HG03039 (cell line): ENCODE results near the gene ODC1.
A peak's percentile ranks its signal among the peaks of the same experiment; 100 is the strongest.

Experiments used
- ATAC-seq: cut with Tn5 transposase; IDR thresholded peaks from one replicate; pipeline ENCODE4 v1.9.1; 2021; ENCODE audit warnings: mild to moderate bottlenecking, moderate library complexity; ENCODE audit not compliant: unreplicated experiment

ODC1 gene

GRCh38 chr2:10419553-10420257, 28.4 kb downstream of the ODC1 start:
- no peak for ATAC-seq

DNA sequence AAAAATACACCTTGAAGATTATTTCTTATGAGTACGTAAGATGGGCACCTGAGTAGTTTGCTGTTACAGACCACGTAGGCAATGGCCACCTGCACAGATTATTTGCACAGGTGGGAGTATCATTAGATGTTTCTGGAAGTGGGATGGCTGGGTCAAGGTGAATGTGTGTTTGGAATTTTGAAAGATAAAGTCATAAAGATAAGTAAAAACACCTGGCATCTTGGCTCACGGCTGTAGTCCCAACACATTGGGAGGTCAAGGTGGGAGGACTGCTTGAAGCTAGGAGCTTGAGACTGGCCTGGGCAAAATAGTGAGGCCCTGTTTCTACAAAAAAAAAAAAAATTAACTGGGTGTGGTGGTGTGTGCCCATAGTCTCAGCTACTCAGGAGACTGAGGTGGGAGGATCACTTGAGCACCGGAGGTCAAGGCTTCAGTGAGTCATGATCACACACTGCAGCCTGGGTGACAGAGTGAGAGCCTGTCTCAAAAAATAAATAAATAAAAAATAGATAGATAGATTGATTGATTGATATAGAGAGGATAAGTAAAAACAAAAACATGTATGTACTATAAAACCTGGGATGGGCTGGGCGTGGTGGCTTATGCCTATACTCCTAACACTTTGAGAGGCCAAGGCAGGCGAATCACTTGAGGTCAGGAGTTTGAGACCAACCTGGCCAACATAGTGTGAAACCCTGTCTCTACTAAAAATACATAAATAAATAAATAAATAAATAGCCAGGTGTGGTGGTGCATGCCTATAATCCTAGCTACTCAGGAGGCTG, 30.4 kb downstream of the ODC1 start:
- ATAC-seq: no peak

DNA sequence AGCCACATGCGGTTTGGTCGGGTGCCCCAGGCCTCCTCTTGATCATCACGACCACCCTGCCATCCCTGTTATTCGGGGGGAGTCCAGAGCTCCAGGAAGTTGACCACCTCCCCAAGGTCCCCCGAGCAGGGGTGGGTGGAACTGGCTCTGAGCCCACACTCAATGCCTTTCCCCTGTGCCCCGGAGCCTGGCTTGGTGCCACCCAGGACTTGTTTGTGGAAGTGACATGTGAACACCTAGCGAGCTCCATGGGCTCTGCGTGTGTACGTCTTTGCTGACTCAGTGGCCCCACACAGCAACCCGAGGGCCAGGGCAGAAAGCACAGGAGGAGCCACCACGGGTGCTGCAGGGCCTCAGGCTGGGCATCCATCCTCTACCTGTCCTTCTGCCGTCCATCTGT, 32.5 kb downstream of the ODC1 start:
- no peak for ATAC-seq

DNA sequence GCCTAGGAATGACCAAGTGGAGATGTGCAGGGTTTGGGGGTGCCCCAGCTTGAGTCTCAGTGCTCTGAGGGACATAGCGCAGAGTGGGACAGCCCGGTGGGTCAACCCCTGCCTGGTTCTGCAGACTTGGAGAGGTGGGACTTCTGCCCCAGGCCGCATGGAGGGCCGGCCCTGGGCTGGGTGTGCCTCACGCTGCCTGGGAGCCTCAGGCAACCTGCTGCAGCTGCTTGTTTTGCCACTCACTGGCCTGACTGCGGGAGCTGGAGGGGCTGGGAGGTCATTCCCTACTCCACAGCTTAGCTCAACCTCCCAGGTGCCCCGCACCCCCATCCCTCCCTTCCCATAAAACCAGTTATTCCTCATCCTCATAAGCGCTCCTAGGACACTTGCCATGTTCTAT, 33.1 kb downstream of the ODC1 start:
- no peak for ATAC-seq

- ATAC-seq: no peak
These were observed 33.5 kb downstream of the ODC1 start for GRCh38 chr2:10414591-10414990.

GRCh38 chr2:10413991-10414451, 34.1 kb downstream of the ODC1 start:
- ATAC-seq: no peak

- ATAC-seq: no peak
These were observed 34.6 kb downstream of the ODC1 start for GRCh38 chr2:10413503-10413902.

GRCh38 chr2:10412380-10412779, 35.7 kb downstream of the ODC1 start:
- peak; percentile 39 for ATAC-seq

DNA sequence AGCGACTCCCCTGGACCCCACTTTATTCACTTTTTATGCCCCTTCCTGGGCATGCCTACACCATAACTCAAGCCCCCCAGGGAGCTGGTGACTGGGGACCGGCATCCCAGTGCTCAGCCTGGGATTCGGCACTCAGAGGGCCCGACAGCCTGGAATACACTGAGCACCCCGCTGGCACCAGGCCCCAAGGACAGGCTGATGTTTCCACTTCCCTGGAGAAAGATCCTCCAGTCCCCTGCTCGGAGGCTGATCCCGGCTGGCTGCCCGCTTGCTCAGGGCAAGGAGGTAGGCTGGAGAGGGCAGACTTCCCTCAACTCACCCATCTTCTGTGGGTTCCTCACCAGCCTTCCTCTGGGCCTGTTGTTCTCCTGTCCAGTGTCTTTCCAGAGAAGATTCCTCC, 36.6 kb downstream of the ODC1 start:
- ATAC-seq: no peak

DNA sequence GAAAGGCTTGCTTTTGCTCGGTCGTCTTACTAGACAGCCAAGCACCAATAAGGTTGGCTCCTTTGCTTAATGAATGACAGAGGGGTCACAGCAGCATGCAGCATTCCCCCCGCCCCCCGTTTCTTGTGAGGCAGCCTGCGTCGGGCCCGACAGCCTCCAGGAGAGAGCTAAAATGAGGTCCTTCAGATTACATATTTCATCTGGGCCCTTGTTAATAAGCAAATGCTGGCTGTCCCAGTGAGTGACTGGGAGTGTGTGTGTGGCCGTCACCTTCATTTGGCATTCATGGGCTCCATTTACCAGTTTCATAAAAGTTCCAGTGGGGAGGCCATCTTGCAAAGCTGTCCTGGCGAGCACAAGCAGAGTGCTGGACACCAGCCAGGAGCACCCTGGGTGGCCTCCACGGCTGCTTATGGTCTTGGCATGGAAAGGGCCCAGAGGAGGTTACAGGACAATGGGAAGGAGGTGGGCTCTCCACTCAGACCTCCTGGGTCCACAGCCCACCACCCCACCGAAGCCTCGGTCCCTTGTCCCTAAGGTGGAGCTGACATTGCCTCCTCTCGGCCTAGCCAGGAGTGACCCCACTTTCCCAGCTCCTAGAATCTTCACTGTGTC, 37.2 kb downstream of the ODC1 start:
- ATAC-seq: no peak

DNA sequence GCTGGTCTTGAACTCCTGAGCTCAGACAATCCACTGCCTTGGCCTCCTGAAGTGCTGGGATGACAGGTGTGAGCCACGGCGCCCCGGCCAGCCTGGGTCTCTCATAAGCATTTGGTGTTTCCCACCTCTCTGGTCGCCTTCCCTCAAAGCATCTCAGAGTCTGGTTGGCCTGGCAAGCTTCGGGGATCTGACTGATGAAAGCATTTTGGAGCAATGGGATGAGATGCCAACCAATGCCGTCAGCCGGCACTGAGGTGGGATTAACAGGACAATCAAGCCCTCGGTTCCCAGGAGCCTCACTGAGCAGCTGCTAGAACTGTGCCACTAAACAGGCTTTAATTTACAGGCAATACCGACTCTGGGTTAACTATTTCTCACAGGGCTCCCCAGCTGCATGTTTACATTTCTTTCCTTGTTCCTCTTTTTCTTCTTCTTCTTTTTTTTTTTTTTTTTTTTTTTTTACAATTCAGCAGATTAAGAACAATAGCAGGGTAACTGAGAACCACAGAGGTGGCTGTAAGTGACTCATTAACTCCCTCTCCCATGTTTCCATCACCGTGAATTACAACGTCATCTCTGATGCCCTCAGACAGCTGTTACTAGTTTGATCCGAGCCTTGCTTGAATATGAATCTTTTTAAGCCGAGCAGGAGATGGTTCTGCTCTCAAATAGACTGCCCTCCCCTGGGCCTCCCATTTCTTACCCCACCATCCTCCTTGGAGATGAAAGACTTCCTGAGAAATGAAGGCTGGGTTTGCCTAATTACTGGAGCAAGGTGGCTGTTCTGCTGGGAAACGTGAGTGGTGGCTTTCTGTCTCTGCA, 37.9 kb downstream of the ODC1 start:
- ATAC-seq: peak; percentile 32

DNA sequence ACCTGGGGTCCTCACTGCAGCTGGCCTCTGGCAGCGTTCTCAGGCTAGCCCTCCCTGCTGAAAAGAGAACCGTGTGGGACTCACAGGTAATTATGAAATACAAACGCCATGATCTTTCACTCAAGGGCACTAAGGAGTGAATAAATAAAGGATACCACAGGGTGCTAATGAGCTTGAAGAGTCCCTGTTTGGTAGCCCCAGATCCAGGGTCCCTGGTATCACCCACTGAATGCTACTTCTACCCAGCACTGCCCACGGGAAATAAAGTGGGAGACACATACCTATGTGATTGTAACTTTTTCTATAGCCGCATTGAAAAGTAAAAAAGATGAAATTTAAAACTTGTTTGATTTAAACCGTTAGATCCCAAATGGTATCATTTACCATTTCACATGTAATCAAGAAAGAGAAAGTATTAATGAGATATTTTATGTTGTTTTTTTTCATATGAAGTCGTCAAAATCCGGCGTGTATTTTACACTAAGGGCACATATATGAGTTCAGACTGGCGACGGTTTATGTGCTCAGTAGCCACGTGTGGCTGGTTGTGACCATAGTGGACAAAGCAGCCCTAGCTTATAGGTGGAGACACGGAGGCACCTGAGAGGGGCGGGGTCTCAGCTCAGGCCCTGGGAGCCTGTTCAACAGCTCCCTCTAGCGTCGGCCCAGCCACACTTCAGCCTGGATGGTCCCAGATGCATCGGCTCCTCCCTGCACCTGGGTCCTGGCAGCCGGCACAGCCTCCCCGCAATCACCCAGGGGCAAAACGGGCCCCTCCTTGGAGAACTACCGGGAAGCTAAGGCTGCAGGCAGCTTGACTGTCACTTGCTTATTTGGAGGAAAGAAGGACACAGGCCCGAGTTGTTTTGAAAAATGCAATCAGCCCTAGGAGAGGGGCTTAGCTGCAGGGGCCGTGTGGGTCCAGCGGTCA, 39.2 kb downstream of the ODC1 start:
- peak; percentile 47 for ATAC-seq

GRCh38 chr2:10407841-10408648, 40.1 kb downstream of the ODC1 start:
- ATAC-seq: no peak

DNA sequence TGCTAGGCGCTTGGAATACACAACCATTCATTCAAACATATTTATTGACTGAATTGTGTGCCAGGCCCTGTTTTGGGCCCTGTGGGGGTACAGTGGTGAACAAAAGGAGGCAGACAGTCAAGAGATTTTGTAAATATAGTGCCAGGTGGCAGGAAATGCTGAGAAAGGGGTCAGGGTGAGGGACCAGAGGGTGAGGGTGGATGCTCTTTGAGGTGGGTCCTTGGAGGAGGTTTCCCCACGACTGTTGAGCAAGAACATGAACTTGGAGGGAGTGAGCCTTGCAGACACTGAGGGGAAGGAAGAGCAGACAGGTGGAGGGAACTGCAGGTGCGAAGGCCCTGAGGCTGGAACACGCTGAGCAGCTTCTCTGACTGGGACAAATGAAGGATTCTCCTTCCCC, 40.7 kb downstream of the ODC1 start:
- ATAC-seq: no peak

DNA sequence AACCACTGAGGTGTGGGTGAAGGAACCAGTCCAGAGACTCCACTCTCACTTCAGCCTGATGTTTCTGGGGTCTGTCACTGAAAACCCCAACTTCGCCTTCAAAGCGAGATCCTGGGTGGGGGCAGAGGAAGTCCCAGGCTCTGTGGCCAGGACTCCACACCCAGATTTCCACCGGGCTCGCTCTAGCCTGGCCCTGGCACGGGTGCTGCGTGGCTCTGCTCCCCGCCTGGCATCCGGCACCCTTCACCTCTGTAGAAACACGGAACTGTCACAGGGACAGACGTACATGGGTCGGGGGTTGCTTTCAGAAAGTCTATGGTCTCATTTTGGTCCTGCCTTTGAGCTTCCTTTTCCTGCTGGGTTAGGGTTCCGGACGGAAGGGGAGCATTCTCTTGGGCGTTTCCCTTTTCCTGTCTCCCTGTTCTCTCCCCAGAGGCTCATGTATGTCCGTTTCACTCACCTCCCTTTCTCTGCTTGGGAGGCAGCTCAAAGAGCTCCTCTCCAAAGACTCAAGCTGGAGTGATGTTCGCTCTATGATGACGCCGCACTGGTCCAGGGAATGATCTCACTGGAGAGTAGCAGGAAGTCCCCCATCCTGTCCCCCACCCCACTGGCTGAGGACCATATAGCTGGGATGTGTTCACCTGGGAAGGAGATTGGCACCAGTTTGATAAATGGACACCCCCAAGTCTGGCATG, 41.5 kb downstream of the ODC1 start:
- ATAC-seq: no peak

DNA sequence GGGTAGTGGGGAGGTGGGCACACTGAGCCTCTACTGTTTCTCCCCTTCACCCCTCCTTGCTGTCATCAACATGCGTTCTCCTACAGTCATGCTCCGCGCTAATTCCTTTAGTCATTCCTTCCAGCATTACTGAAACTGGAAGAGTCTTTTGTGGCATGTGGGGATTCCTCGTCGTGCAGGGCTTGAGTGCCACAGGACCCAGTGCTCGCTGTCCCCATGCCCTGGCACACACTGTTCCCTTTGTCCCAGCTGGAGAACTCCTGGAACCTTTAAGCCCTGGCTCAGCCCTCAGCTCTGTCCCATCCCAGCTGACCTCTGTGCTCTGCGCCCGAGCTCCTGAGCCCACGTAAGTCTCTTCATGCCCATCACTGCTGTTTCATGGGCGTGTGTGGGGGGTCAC, 42.1 kb downstream of the ODC1 start:
- ATAC-seq: no peak

GRCh38 chr2:10405448-10405847, 42.7 kb downstream of the ODC1 start:
- ATAC-seq: no peak

GRCh38 chr2:10404324-10405143, 43.6 kb downstream of the ODC1 start:
- ATAC-seq: no peak
